Left hindlimb (tissue), 1 donor: ENCODE measurements around the gene PDS5B.
"Not testable (repeated sequence)": the region's sequence is repeated elsewhere in the genome, so short reads cannot be mapped to it uniquely, and the experiment has no call there.

Source experiments
- DNase-seq: peaks from one replicate; pipeline ENCODE4 v3.0.0-alpha.2; 2018

PDS5B gene

GRCh38 chr13:32650705-32651311 lies 64.6 kb downstream of the PDS5B start:
- peak; percentile 39 for DNase-seq

GRCh38 chr13:32657309-32657708 lies 71.1 kb downstream of the PDS5B start:
- no peak for DNase-seq

- no peak for DNase-seq
Observed at GRCh38 chr13:32659736-32660135, 73.5 kb downstream of the PDS5B start.

- DNase-seq, result no peak
Observed at GRCh38 chr13:32660227-32660626, 74.0 kb downstream of the PDS5B start.

- DNase-seq, result no peak
Observed at GRCh38 chr13:32661685-32662084, 75.4 kb downstream of the PDS5B start.

- DNase-seq, result no peak
Observed at GRCh38 chr13:32663660-32664059, 77.4 kb downstream of the PDS5B start.

- DNase-seq, result no peak
Observed at GRCh38 chr13:32666990-32667571, 80.8 kb downstream of the PDS5B start.

- no peak for DNase-seq
Observed at GRCh38 chr13:32669030-32669646, 82.9 kb downstream of the PDS5B start.

- DNase-seq, result no peak
Observed at GRCh38 chr13:32674503-32674902, 88.3 kb downstream of the PDS5B start.

GRCh38 chr13:32676242-32676641 lies 90.0 kb downstream of the PDS5B start:
- DNase-seq, result no peak

- no peak for DNase-seq
Observed at GRCh38 chr13:32682130-32682529, 95.9 kb downstream of the PDS5B start.

- DNase-seq, result no peak
Observed at GRCh38 chr13:32682740-32683139, 96.5 kb downstream of the PDS5B start.

- no peak for DNase-seq
Observed at GRCh38 chr13:32687275-32687674, 101.0 kb downstream of the PDS5B start.

GRCh38 chr13:32695602-32696250 lies 109.5 kb downstream of the PDS5B start:
- DNase-seq, result no peak

- DNase-seq, result no peak
Observed at GRCh38 chr13:32707471-32707870, 121.2 kb downstream of the PDS5B start.

GRCh38 chr13:32713397-32713796 lies 127.1 kb downstream of the PDS5B start:
- no peak for DNase-seq

GRCh38 chr13:32716201-32716600 lies 129.9 kb downstream of the PDS5B start:
- not testable (repeated sequence) for DNase-seq

GRCh38 chr13:32720026-32720425 lies 133.8 kb downstream of the PDS5B start:
- DNase-seq, result no peak

- not testable (repeated sequence) for DNase-seq
Observed at GRCh38 chr13:32721131-32722034, 135.1 kb downstream of the PDS5B start.

- no peak for DNase-seq
Observed at GRCh38 chr13:32722340-32722739, 136.1 kb downstream of the PDS5B start.

GRCh38 chr13:32723987-32724386 lies 137.7 kb downstream of the PDS5B start:
- no peak for DNase-seq

- DNase-seq, result no peak
Observed at GRCh38 chr13:32726374-32727037, 140.3 kb downstream of the PDS5B start.
